K562 (cell line): Measurements from ENCODE around the gene ANO7.

ENCODE experiments used
- CTCF ChIP-seq, 3 experiments: IDR thresholded peaks in 2 of 3; conservative IDR thresholded peaks in 1 of 3; 2 replicates each; pipeline ENCODE4 v1.5.1; 2011 to 2012; ENCODE audit warnings: low read length in 3 of 3, mild to moderate bottlenecking in 3 of 3, control low read depth in 2 of 3, improper control_type of control experiment in 1 of 3, inconsistent platforms in 1 of 3, low read depth in 1 of 3, mixed read lengths in 1 of 3, moderate library complexity in 1 of 3; ENCODE audit not compliant: insufficient read depth in 2 of 3
- E2F5 ChIP-seq: sonication (generic); formaldehyde crosslinking; IDR thresholded peaks from 2 replicates; pipeline ENCODE4 v1.8.0; 2022; ENCODE audit warnings: mild to moderate bottlenecking, missing genetic modification reagents
- E4F1 ChIP-seq: fragments of 250-450 bp; sonication (Bioruptor Pico); IDR thresholded peaks from 2 replicates; pipeline ENCODE4 v1.5.0; 2021; ENCODE audit warnings: mild to moderate bottlenecking, borderline replicate concordance
- EZH2 ChIP-seq: IDR thresholded peaks from 2 replicates; pipeline ENCODE4 v1.6.1; 2012; ENCODE audit warnings: low read depth, mild to moderate bottlenecking, inconsistent platforms, low read length, borderline replicate concordance
- KAT7 ChIP-seq: sonication (generic); formaldehyde crosslinking; IDR thresholded peaks from 2 replicates; pipeline ENCODE4 v1.8.0; 2022; ENCODE audit warnings: missing genetic modification reagents, mild to moderate bottlenecking, borderline replicate concordance
- MAFK ChIP-seq: IDR thresholded peaks from 2 replicates; pipeline ENCODE4 v1.6.1; 2011; ENCODE audit warnings: low read length, improper control_type of control experiment
- MXI1 ChIP-seq: IDR thresholded peaks from 2 replicates; pipeline ENCODE4 v1.6.1; 2011; ENCODE audit warnings: low read depth, mild to moderate bottlenecking, improper control_type of control experiment, low read length
- NR3C1 ChIP-seq: sonication (generic); formaldehyde crosslinking; IDR thresholded peaks from 2 replicates; pipeline ENCODE4 v1.8.1; 2022; ENCODE audit warnings: missing genetic modification reagents
- POLR2AphosphoS5 ChIP-seq: IDR thresholded peaks from 2 replicates; pipeline ENCODE4 v1.6.1; 2011; ENCODE audit warnings: mild to moderate bottlenecking, low read depth, low read length, moderate library complexity; ENCODE audit not compliant: control insufficient read depth, insufficient read depth
- RB1 ChIP-seq: fragments of 450-650 bp; IDR thresholded peaks from 2 replicates; pipeline ENCODE4 v1.6.1; 2017; ENCODE audit warnings: low read depth, mild to moderate bottlenecking
- REST ChIP-seq, 2 experiments: fragments of 450-650 bp; formaldehyde crosslinking in 1 of 2; IDR thresholded peaks; 2 replicates each; pipeline versions ENCODE4 v1.4.0 to v1.6.1; 2014 to 2020; ENCODE audit warnings: mild to moderate bottlenecking in 2 of 2, borderline replicate concordance in 1 of 2, low read depth in 1 of 2
- SMAD4 ChIP-seq: fragments of 250-450 bp; sonication (Bioruptor Pico); conservative IDR thresholded peaks from 2 replicates; pipeline ENCODE4 v1.8.0; 2021; ENCODE audit warnings: inconsistent platforms, mild to moderate bottlenecking, moderate library complexity
- YBX1 ChIP-seq: fragments of 450-650 bp; IDR thresholded peaks from 2 replicates; pipeline ENCODE4 v1.7.1; 2016; ENCODE audit warnings: mild to moderate bottlenecking
- ZBTB8A ChIP-seq: fragments of 450-650 bp; IDR thresholded peaks from 2 replicates; pipeline ENCODE4 v1.6.1; 2018; ENCODE audit warnings: mild to moderate bottlenecking, moderate library complexity; ENCODE audit not compliant: partially characterized antibody

- no peak for TF ChIP-seq E2F5 (CRISPR knock-in tag)
- no peak for TF ChIP-seq EZH2
- no peak for TF ChIP-seq SMAD4 (CRISPR knock-in tag)
- no peak for TF ChIP-seq CTCF (IDR thresholded peaks at IDR 0.05 in 2 of 3, conservative IDR thresholded peaks at IDR 0.05 in 1 of 3; ENCODE audit: insufficient read depth in 2 of 3, low read depth in 1 of 3, low read length in 3 of 3)
- no peak for TF ChIP-seq NR3C1 (CRISPR knock-in tag)
- no peak for TF ChIP-seq RB1
- no peak for TF ChIP-seq REST (IDR thresholded peaks at IDR 0.05; ENCODE audit: borderline replicate concordance)
- TF ChIP-seq REST (CRISPR knock-in tag; IDR thresholded peaks at IDR 0.05; ENCODE audit: low read depth), result no peak
- TF ChIP-seq MXI1, result no peak
- no peak for TF ChIP-seq KAT7
- TF ChIP-seq MAFK, result no peak
- TF ChIP-seq ZBTB8A, result no peak
- TF ChIP-seq E4F1 (CRISPR knock-in tag), result no peak
- TF ChIP-seq POLR2AphosphoS5, result no peak
- TF ChIP-seq YBX1, result no peak
Observed at GRCh38 chr2:241225983-241226382, 37.5 kb downstream of the ANO7 start.
